HG03460 (cell line): ENCODE measurements around the gene UBTF.
A peak's percentile ranks its signal among the peaks of the same experiment; 100 is the strongest.
"Not testable (repeated sequence)": the region's sequence is repeated elsewhere in the genome, so short reads cannot be mapped to it uniquely, and the experiment has no call there.

Experiments
- ATAC-seq: cut with Tn5 transposase; IDR thresholded peaks from one replicate; pipeline ENCODE4 v1.9.1; 2021; ENCODE audit not compliant: unreplicated experiment

Gene UBTF

GRCh38 chr17:44247876-44248736 lies 28.6 kb upstream of the UBTF start:
- no peak for ATAC-seq

GRCh38 chr17:44247440-44247841 lies 28.0 kb upstream of the UBTF start:
- no peak for ATAC-seq

- ATAC-seq: no peak
Measured at GRCh38 chr17:44241106-44241624, 21.7 kb upstream of the UBTF start.

- ATAC-seq: not testable (repeated sequence)
Measured at GRCh38 chr17:44237886-44238285, 18.4 kb upstream of the UBTF start.

- ATAC-seq: no peak
Measured at GRCh38 chr17:44236444-44236991, 17.0 kb upstream of the UBTF start.

- no peak for ATAC-seq
Measured at GRCh38 chr17:44235583-44235936, 16.1 kb upstream of the UBTF start.

GRCh38 chr17:44233582-44233981 lies 14.1 kb upstream of the UBTF start:
- ATAC-seq: no peak

GRCh38 chr17:44232061-44232460 lies 12.6 kb upstream of the UBTF start:
- no peak for ATAC-seq

GRCh38 chr17:44230140-44230539 lies 10.7 kb upstream of the UBTF start:
- ATAC-seq: no peak

GRCh38 chr17:44229090-44229489 lies 9.6 kb upstream of the UBTF start:
- no peak for ATAC-seq

- ATAC-seq: no peak
Measured at GRCh38 chr17:44223541-44224071, 4.1 kb upstream of the UBTF start.

GRCh38 chr17:44222112-44222869 lies 2.8 kb upstream of the UBTF start:
- ATAC-seq: no peak

- no peak for ATAC-seq
Measured at GRCh38 chr17:44221862-44222111, 2.3 kb upstream of the UBTF start.

- ATAC-seq: no peak
Measured at GRCh38 chr17:44221084-44221861, 1.8 kb upstream of the UBTF start.

GRCh38 chr17:44220213-44221083 lies 973 bp upstream of the UBTF start:
- no peak for ATAC-seq

- peak; percentile 40 for ATAC-seq
Measured at GRCh38 chr17:44219108-44219615, 313 bp downstream of the UBTF start.

- ATAC-seq: peak; percentile 22
Measured at GRCh38 chr17:44218344-44219107, 949 bp downstream of the UBTF start.

- ATAC-seq: peak; percentile 0
Measured at GRCh38 chr17:44217738-44218343, 1.6 kb downstream of the UBTF start.

GRCh38 chr17:44216694-44217093 lies 2.8 kb downstream of the UBTF start:
- ATAC-seq: no peak
